Measurements from ENCODE around the gene ECSIT. TPM values are rescaled to one million over a fixed set of nuclear protein-coding genes. Genes with fewer than 3 reads are reported as not detected.
"Not testable (repeated sequence)": the region's sequence is repeated elsewhere in the genome, so short reads cannot be mapped to it uniquely, and the experiment has no call there.

Gene ECSIT
- total RNA-seq, 2 experiments from 2014 or later: 33.0 to 36.2 TPM

- peaks cover 38% of the 10 kb centered on the region for H3K27me3 Mint-ChIP-seq
- no peak overlapping the region for H3K27ac Mint-ChIP-seq
- ATAC-seq: no peak
- no peaks in the 10 kb centered on the region for H3K36me3 Mint-ChIP-seq
- CTCF ChIA-PET: interaction anchor here (1.1 kb wide), 1 partner anchor 94 kb away, joined by 7 read pairs; no protein-coding TSS in a partner anchor
- H3K9me3 Mint-ChIP-seq (ENCODE audit: low read depth): no peaks in the 10 kb centered on the region
- no peak overlapping the region for H3K4me3 Mint-ChIP-seq
- no peak for DNase-seq
- no peaks in the 10 kb centered on the region for H3K4me1 Mint-ChIP-seq
Measured at GRCh38 chr19:11475861-11476260, 53.1 kb downstream of the ECSIT start.

- not testable (repeated sequence) for H3K27ac Mint-ChIP-seq; H3K4me1 Mint-ChIP-seq; H3K36me3 Mint-ChIP-seq; ATAC-seq; H3K4me3 Mint-ChIP-seq; DNase-seq; H3K9me3 Mint-ChIP-seq (ENCODE audit: low read depth)
- peaks cover 38% of the 10 kb centered on the region for H3K27me3 Mint-ChIP-seq
- CTCF ChIA-PET: interaction anchor here (1.1 kb wide), 1 partner anchor 94 kb away, joined by 7 read pairs; no protein-coding TSS in a partner anchor
Measured at GRCh38 chr19:11475343-11475742, 53.6 kb downstream of the ECSIT start.

- H3K27ac Mint-ChIP-seq: no peak overlapping the region
- ATAC-seq: no peak
- no peaks in the 10 kb centered on the region for H3K36me3 Mint-ChIP-seq
- H3K4me1 Mint-ChIP-seq: no peaks in the 10 kb centered on the region
- CTCF ChIA-PET: interaction anchor here (0.6 to 1.5 kb wide), 3 partner anchors 9 to 233 kb away, joined by 3 to 5 read pairs (median 4); no protein-coding TSS in a partner anchor
- H3K9me3 Mint-ChIP-seq (ENCODE audit: low read depth): no peaks in the 10 kb centered on the region
- peaks cover 32% of the 10 kb centered on the region for H3K27me3 Mint-ChIP-seq
- H3K4me3 Mint-ChIP-seq: no peak overlapping the region
- no peak for DNase-seq
Measured at GRCh38 chr19:11473725-11474124, 55.2 kb downstream of the ECSIT start.

GRCh38 chr19:11468266-11468845 is 60.6 kb downstream of the ECSIT start:
- H3K9me3 Mint-ChIP-seq (ENCODE audit: low read depth); H3K4me3 Mint-ChIP-seq; H3K27ac Mint-ChIP-seq; H3K4me1 Mint-ChIP-seq; ATAC-seq; DNase-seq; H3K27me3 Mint-ChIP-seq; H3K36me3 Mint-ChIP-seq: not testable (repeated sequence)
- CTCF ChIA-PET: interaction anchor here (0.6 to 2.1 kb wide), 4 partner anchors 12 to 298 kb away, joined by 3 to 9 read pairs (median 4); partner anchors contain the start of gene ELAVL3

GRCh38 chr19:11465600-11465999 is 63.3 kb downstream of the ECSIT start:
- no peak overlapping the region for H3K27ac Mint-ChIP-seq
- no peak overlapping the region for H3K4me3 Mint-ChIP-seq
- no peaks in the 10 kb centered on the region for H3K36me3 Mint-ChIP-seq
- H3K9me3 Mint-ChIP-seq (ENCODE audit: low read depth): no peaks in the 10 kb centered on the region
- no peak for DNase-seq
- H3K27me3 Mint-ChIP-seq: peaks cover 2% of the 10 kb centered on the region
- no peak for ATAC-seq
- H3K4me1 Mint-ChIP-seq: no peaks in the 10 kb centered on the region
- CTCF ChIA-PET: no interaction called here

GRCh38 chr19:11464333-11465265 is 64.3 kb downstream of the ECSIT start:
- DNase-seq: no peak
- no peaks in the 10 kb centered on the region for H3K4me1 Mint-ChIP-seq
- H3K27me3 Mint-ChIP-seq: peaks cover 5% of the 10 kb centered on the region
- no peaks in the 10 kb centered on the region for H3K36me3 Mint-ChIP-seq
- H3K4me3 Mint-ChIP-seq: no peak overlapping the region
- CTCF ChIA-PET: no interaction called here
- no peak for ATAC-seq
- H3K9me3 Mint-ChIP-seq (ENCODE audit: low read depth): no peaks in the 10 kb centered on the region
- no peak overlapping the region for H3K27ac Mint-ChIP-seq

GRCh38 chr19:11463391-11463790 is 65.5 kb downstream of the ECSIT start:
- ATAC-seq: peak; percentile 16
- Mint-ChIP-seq H3K9me3 (ENCODE audit: low read depth) (no peaks in the 10 kb centered on the region), H3K4me1 (no peaks in the 10 kb centered on the region), H3K36me3 (no peaks in the 10 kb centered on the region), H3K27ac (no peak overlapping the region), H3K4me3 (no peak overlapping the region), H3K27me3 (peaks cover 5% of the 10 kb centered on the region)
- DNase-seq: no peak
- CTCF ChIA-PET: interaction anchor here (0.8 kb wide), 1 partner anchor 21 kb away, joined by 3 read pairs; no protein-coding TSS in a partner anchor

- no peaks in the 10 kb centered on the region for H3K36me3 Mint-ChIP-seq
- no peaks in the 10 kb centered on the region for H3K4me1 Mint-ChIP-seq
- CTCF ChIA-PET: interaction anchor here (0.9 to 1.1 kb wide), 2 partner anchors 11 to 21 kb away, joined by 3 read pairs; no protein-coding TSS in a partner anchor
- no peaks in the 10 kb centered on the region for H3K9me3 Mint-ChIP-seq (ENCODE audit: low read depth)
- DNase-seq: no peak
- H3K27me3 Mint-ChIP-seq: peaks cover 4% of the 10 kb centered on the region
- no peak overlapping the region for H3K4me3 Mint-ChIP-seq
- no peak for ATAC-seq
- H3K27ac Mint-ChIP-seq: no peak overlapping the region
Measured at GRCh38 chr19:11461453-11461852, 67.5 kb downstream of the ECSIT start.

- Mint-ChIP-seq H3K27me3 (peaks cover 4% of the 10 kb centered on the region), H3K9me3 (ENCODE audit: low read depth) (no peaks in the 10 kb centered on the region), H3K36me3 (no peaks in the 10 kb centered on the region), H3K4me1 (no peaks in the 10 kb centered on the region), H3K27ac (no peak overlapping the region), H3K4me3 (no peak overlapping the region)
- DNase-seq (no peak), ATAC-seq (no peak)
- CTCF ChIA-PET: no interaction called here
Measured at GRCh38 chr19:11460207-11460606, 68.7 kb downstream of the ECSIT start.

- H3K27me3 Mint-ChIP-seq; H3K36me3 Mint-ChIP-seq; H3K27ac Mint-ChIP-seq; DNase-seq; ATAC-seq; H3K4me3 Mint-ChIP-seq; H3K9me3 Mint-ChIP-seq (ENCODE audit: low read depth); H3K4me1 Mint-ChIP-seq: not testable (repeated sequence)
- CTCF ChIA-PET: interaction anchor here (1.2 to 1.5 kb wide), 2 partner anchors 9 to 24 kb away, joined by 3 to 7 read pairs; no protein-coding TSS in a partner anchor
Measured at GRCh38 chr19:11458912-11459311, 70.0 kb downstream of the ECSIT start.

- DNase-seq: no peak
- no peak overlapping the region for H3K27ac Mint-ChIP-seq
- peaks cover 4% of the 10 kb centered on the region for H3K27me3 Mint-ChIP-seq
- no peaks in the 10 kb centered on the region for H3K9me3 Mint-ChIP-seq (ENCODE audit: low read depth)
- H3K4me1 Mint-ChIP-seq: no peaks in the 10 kb centered on the region
- CTCF ChIA-PET: interaction anchor here (1.2 to 3.2 kb wide), 3 partner anchors 8 to 24 kb away, joined by 3 to 11 read pairs (median 7); no protein-coding TSS in a partner anchor
- ATAC-seq: no peak
- no peaks in the 10 kb centered on the region for H3K36me3 Mint-ChIP-seq
- H3K4me3 Mint-ChIP-seq: no peak overlapping the region
Measured at GRCh38 chr19:11458236-11458900, 70.6 kb downstream of the ECSIT start.

GRCh38 chr19:11457831-11458230 is 71.1 kb downstream of the ECSIT start:
- no peaks in the 10 kb centered on the region for H3K4me1 Mint-ChIP-seq
- ATAC-seq (no peak), DNase-seq (no peak)
- H3K27me3 Mint-ChIP-seq: peaks cover 4% of the 10 kb centered on the region
- H3K9me3 Mint-ChIP-seq (ENCODE audit: low read depth): no peaks in the 10 kb centered on the region
- CTCF ChIA-PET: interaction anchor here (3.2 kb wide), 1 partner anchor 25 kb away, joined by 11 read pairs; no protein-coding TSS in a partner anchor
- H3K27ac Mint-ChIP-seq: no peak overlapping the region
- H3K4me3 Mint-ChIP-seq: no peak overlapping the region
- no peaks in the 10 kb centered on the region for H3K36me3 Mint-ChIP-seq

GRCh38 chr19:11457115-11457514 is 71.8 kb downstream of the ECSIT start:
- Mint-ChIP-seq H3K4me3 (no peak overlapping the region), H3K27me3 (peaks cover 4% of the 10 kb centered on the region), H3K9me3 (ENCODE audit: low read depth) (no peaks in the 10 kb centered on the region), H3K4me1 (no peaks in the 10 kb centered on the region), H3K36me3 (no peaks in the 10 kb centered on the region), H3K27ac (no peak overlapping the region)
- ATAC-seq (no peak), DNase-seq (no peak)
- CTCF ChIA-PET: interaction anchor here (3.2 kb wide), 1 partner anchor 26 kb away, joined by 11 read pairs; no protein-coding TSS in a partner anchor
